ENCODE measurements around the gene STAG1. TPM values are rescaled to one million over a fixed set of nuclear protein-coding genes. Genes with fewer than 3 reads are reported as not detected.

Gene STAG1
- total RNA-seq, 1 experiment from 2014 or later, result 34.6 TPM

DNA sequence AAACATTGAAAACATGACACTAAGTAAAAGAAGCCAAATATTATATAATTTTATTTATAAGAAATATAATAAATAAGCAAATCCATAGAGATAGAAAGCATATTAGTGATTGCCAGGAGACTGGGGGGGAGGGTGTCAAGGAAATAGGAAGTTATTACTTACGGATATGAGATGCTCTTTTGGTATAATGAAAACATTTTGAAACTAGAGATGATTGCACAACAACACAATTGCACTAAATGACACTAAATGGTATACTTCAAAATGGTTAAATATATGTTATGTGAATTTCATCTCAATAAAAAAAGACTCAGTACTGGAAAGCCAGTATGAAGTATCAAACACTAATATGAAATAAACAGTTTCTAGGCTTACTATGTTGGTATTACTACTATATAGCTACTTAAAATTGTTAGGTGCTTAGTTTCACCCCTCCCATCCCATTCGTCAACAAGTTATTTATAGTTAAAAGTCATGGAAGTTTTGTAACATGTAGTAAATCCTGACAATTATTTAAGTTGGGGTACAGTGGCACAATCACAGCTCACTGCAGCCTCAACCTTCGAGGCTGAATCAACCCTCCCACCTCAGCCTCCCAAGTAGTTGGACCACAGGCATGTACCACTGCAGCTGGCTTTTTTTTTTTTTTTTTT, 43.7 kb downstream of the STAG1 start:
- peaks cover 5% of the 10 kb centered on the region for H3K79me1 ChIP-seq (ENCODE audit: insufficient read depth, low read depth, low read length, poor library complexity, severe bottlenecking)
- H4K91ac ChIP-seq (ENCODE audit: insufficient read length, low read depth, low read length), result no peak overlapping the region
- Mint-ChIP-seq H3K9me3 (no peaks in the 10 kb centered on the region), H3K4me1 (peaks cover 2 to 6% of the 10 kb centered on the region in 2 experiments; a peak in 2 of 4 replicates), H3K27me3 (ENCODE audit: low read depth) (no peaks in the 10 kb centered on the region), H3K36me3 (ENCODE audit: insufficient read depth in 1 of 3, low read depth in 3 of 3) (peaks cover 0 to 12% (median 8%) of the 10 kb centered on the region in 3 experiments; a peak in 3 of 7 replicates), H3K4me3 (no peak overlapping the region), H3K27ac (no peak overlapping the region)
- H4K8ac ChIP-seq (replicated peaks; ENCODE audit: insufficient read length, low read depth, low read length), result no peak overlapping the region
- no peaks in the 10 kb centered on the region for H3K4me1 ChIP-seq (ENCODE audit: insufficient read depth, low read length)
- no peaks in the 10 kb centered on the region for H4K20me1 ChIP-seq (ENCODE audit: control insufficient read depth, insufficient read depth, insufficient read length)
- no peak overlapping the region for H3T11ph ChIP-seq (ENCODE audit: low read length)
- H3K79me2 ChIP-seq (ENCODE audit: insufficient read depth, low read length), result peaks cover 10% of the 10 kb centered on the region; the same call in 1 of the 2 replicates
- H4K5ac ChIP-seq (ENCODE audit: insufficient read length, low read depth, low read length), result no peak overlapping the region
- no peak overlapping the region for H3K4me2 ChIP-seq (ENCODE audit: insufficient read depth, insufficient read length, low read length)
- H3K9ac ChIP-seq (ENCODE audit: extremely low read depth, insufficient read length, low read length), result no peak overlapping the region
- no peak overlapping the region for H2BK5ac ChIP-seq (ENCODE audit: insufficient read length, low read length)
- no peak overlapping the region for H2BK120ac ChIP-seq (ENCODE audit: low read depth, low read length, poor library complexity, severe bottlenecking)
- H3K56ac ChIP-seq (ENCODE audit: insufficient read length, low read depth, low read length), result no peak overlapping the region
- no peak overlapping the region for H2BK20ac ChIP-seq (ENCODE audit: low read depth, low read length, poor library complexity, severe bottlenecking)
- H3K23me2 ChIP-seq (ENCODE audit: insufficient read length, low read depth, low read length, poor library complexity, severe bottlenecking), result no peaks in the 10 kb centered on the region
- H3K9me3 ChIP-seq (ENCODE audit: control insufficient read depth, low read depth, low read length), result no peaks in the 10 kb centered on the region
- no peak overlapping the region for H2AK5ac ChIP-seq (ENCODE audit: insufficient read length, low read length)
- H3K23ac ChIP-seq (ENCODE audit: insufficient read length, low read depth, low read length), result no peak overlapping the region
- H2BK15ac ChIP-seq (ENCODE audit: low read depth, low read length), result no peak overlapping the region
- WGBS (ENCODE audit: extremely low coverage, insufficient read length, low lambda C conversion rate), result no CpG with 5 or more reads among the region's 3 CpGs
- no peak overlapping the region for H3K14ac ChIP-seq (ENCODE audit: insufficient read depth, low read length)
- no peak overlapping the region for H3K27ac ChIP-seq (ENCODE audit: insufficient read length, low read depth, low read length)
- no peak overlapping the region for H2BK12ac ChIP-seq (ENCODE audit: insufficient read length, low read depth, low read length)
- TF ChIP-seq, protein P1, sequence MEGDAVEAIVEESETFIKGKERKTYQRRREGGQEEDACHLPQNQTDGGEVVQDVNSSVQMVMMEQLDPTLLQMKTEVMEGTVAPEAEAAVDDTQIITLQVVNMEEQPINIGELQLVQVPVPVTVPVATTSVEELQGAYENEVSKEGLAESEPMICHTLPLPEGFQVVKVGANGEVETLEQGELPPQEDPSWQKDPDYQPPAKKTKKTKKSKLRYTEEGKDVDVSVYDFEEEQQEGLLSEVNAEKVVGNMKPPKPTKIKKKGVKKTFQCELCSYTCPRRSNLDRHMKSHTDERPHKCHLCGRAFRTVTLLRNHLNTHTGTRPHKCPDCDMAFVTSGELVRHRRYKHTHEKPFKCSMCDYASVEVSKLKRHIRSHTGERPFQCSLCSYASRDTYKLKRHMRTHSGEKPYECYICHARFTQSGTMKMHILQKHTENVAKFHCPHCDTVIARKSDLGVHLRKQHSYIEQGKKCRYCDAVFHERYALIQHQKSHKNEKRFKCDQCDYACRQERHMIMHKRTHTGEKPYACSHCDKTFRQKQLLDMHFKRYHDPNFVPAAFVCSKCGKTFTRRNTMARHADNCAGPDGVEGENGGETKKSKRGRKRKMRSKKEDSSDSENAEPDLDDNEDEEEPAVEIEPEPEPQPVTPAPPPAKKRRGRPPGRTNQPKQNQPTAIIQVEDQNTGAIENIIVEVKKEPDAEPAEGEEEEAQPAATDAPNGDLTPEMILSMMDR (conservative IDR thresholded peaks at IDR 0.05), result no peak
- no peaks in the 10 kb centered on the region for H3K27me3 ChIP-seq (ENCODE audit: insufficient read depth, low read length)
- no peak overlapping the region for H2AFZ ChIP-seq (ENCODE audit: low read length)
- DNase-seq, result no peak
- H3K4ac ChIP-seq (ENCODE audit: low read depth, low read length), result no peak overlapping the region
- H3K18ac ChIP-seq (ENCODE audit: insufficient read length, low read depth, low read length), result no peak overlapping the region

Data from H9 (cell line).